Measurements from ENCODE around the gene ZNF639.
"Not testable (repeated sequence)": the region's sequence is repeated elsewhere in the genome, so short reads cannot be mapped to it uniquely, and the experiment has no call there.

Gene ZNF639

GRCh38 chr3:179288845-179289244 is 34.0 kb upstream of the ZNF639 start:
- TF ChIP-seq POLR2A (IDR thresholded peaks at IDR 0.05; ENCODE audit: low read depth, low read length) (no peak), POLR2AphosphoS5 (IDR thresholded peaks at IDR 0.05; ENCODE audit: low read depth, low read length) (no peak), SPI1 (IDR thresholded peaks at IDR 0.05; ENCODE audit: low read depth, low read length) (no peak), PAX5 (IDR thresholded peaks at IDR 0.05; ENCODE audit: insufficient read depth, low read length, severe bottlenecking) (no peak), POU2F2 (IDR thresholded peaks at IDR 0.05; ENCODE audit: low read depth, low read length) (no peak)
- FAIRE-seq (no peak), DNase-seq (ENCODE audit: insufficient read length, low spot score) (no peak)

GRCh38 chr3:179289295-179289694 is 33.5 kb upstream of the ZNF639 start:
- TF ChIP-seq POLR2A (IDR thresholded peaks at IDR 0.05; ENCODE audit: low read depth, low read length) (no peak), POU2F2 (IDR thresholded peaks at IDR 0.05; ENCODE audit: low read depth, low read length) (no peak), PAX5 (IDR thresholded peaks at IDR 0.05; ENCODE audit: insufficient read depth, low read length, severe bottlenecking) (no peak), SPI1 (IDR thresholded peaks at IDR 0.05; ENCODE audit: low read depth, low read length) (no peak), TAF1 (IDR thresholded peaks at IDR 0.05; ENCODE audit: low read depth, low read length) (no peak), POLR2AphosphoS5 (IDR thresholded peaks at IDR 0.05; ENCODE audit: low read depth, low read length) (no peak)

GRCh38 chr3:179292450-179292849 is 30.4 kb upstream of the ZNF639 start:
- FAIRE-seq: no peak
- TF ChIP-seq POU2F2 (IDR thresholded peaks at IDR 0.05; ENCODE audit: low read depth, low read length) (no peak), TAF1 (IDR thresholded peaks at IDR 0.05; ENCODE audit: low read depth, low read length) (no peak), POLR2A (IDR thresholded peaks at IDR 0.05; ENCODE audit: low read depth, low read length) (no peak), SPI1 (IDR thresholded peaks at IDR 0.05; ENCODE audit: low read depth, low read length) (no peak), POLR2AphosphoS5 (IDR thresholded peaks at IDR 0.05; ENCODE audit: low read depth, low read length) (no peak), PAX5 (IDR thresholded peaks at IDR 0.05; ENCODE audit: insufficient read depth, low read length, severe bottlenecking) (no peak)
- DNase-seq (ENCODE audit: insufficient read length, low spot score): no peak

More at GRCh38 chr3:179289295-179289694, 33.5 kb upstream of the ZNF639 start:
- DNase-seq (ENCODE audit: insufficient read length, low spot score) (no peak), FAIRE-seq (no peak)

GRCh38 chr3:179297971-179298725 is 24.7 kb upstream of the ZNF639 start:
- TF ChIP-seq POLR2AphosphoS5 (IDR thresholded peaks at IDR 0.05; ENCODE audit: low read depth, low read length) (no peak), PAX5 (IDR thresholded peaks at IDR 0.05; ENCODE audit: insufficient read depth, low read length, severe bottlenecking) (no peak), POU2F2 (IDR thresholded peaks at IDR 0.05; ENCODE audit: low read depth, low read length) (no peak)
- DNase-seq (ENCODE audit: insufficient read length, low spot score) (no peak), FAIRE-seq (no peak)

GRCh38 chr3:179299316-179299715 is 23.5 kb upstream of the ZNF639 start:
- DNase-seq (ENCODE audit: insufficient read length, low spot score) (no peak), FAIRE-seq (no peak)
- no peak for TF ChIP-seq POLR2AphosphoS5 (IDR thresholded peaks at IDR 0.05; ENCODE audit: low read depth, low read length)
- no peak for TF ChIP-seq PAX5 (IDR thresholded peaks at IDR 0.05; ENCODE audit: insufficient read depth, low read length, severe bottlenecking)
- TF ChIP-seq POLR2A (IDR thresholded peaks at IDR 0.05; ENCODE audit: low read depth, low read length): no peak
- TF ChIP-seq TAF1 (IDR thresholded peaks at IDR 0.05; ENCODE audit: low read depth, low read length): no peak
- no peak for TF ChIP-seq POU2F2 (IDR thresholded peaks at IDR 0.05; ENCODE audit: low read depth, low read length)
- TF ChIP-seq SPI1 (IDR thresholded peaks at IDR 0.05; ENCODE audit: low read depth, low read length): no peak

- TF ChIP-seq SPI1 (IDR thresholded peaks at IDR 0.05; ENCODE audit: low read depth, low read length): no peak
- no peak for TF ChIP-seq TAF1 (IDR thresholded peaks at IDR 0.05; ENCODE audit: low read depth, low read length)
- TF ChIP-seq POLR2A (IDR thresholded peaks at IDR 0.05; ENCODE audit: low read depth, low read length): no peak
- TF ChIP-seq POLR2AphosphoS5 (IDR thresholded peaks at IDR 0.05; ENCODE audit: low read depth, low read length): no peak
- TF ChIP-seq PAX5 (IDR thresholded peaks at IDR 0.05; ENCODE audit: insufficient read depth, low read length, severe bottlenecking): no peak
- TF ChIP-seq POU2F2 (IDR thresholded peaks at IDR 0.05; ENCODE audit: low read depth, low read length): no peak
- FAIRE-seq: peak; percentile 40
- no peak for DNase-seq (ENCODE audit: insufficient read length, low spot score)
These were observed 22.7 kb upstream of the ZNF639 start for GRCh38 chr3:179299999-179300613.

GRCh38 chr3:179301645-179302044 is 21.2 kb upstream of the ZNF639 start:
- DNase-seq (ENCODE audit: insufficient read length, low spot score) (no peak), FAIRE-seq (no peak)
- TF ChIP-seq PAX5 (IDR thresholded peaks at IDR 0.05; ENCODE audit: insufficient read depth, low read length, severe bottlenecking) (no peak), TAF1 (IDR thresholded peaks at IDR 0.05; ENCODE audit: low read depth, low read length) (no peak), POLR2A (IDR thresholded peaks at IDR 0.05; ENCODE audit: low read depth, low read length) (no peak), POU2F2 (IDR thresholded peaks at IDR 0.05; ENCODE audit: low read depth, low read length) (no peak), SPI1 (IDR thresholded peaks at IDR 0.05; ENCODE audit: low read depth, low read length) (no peak), POLR2AphosphoS5 (IDR thresholded peaks at IDR 0.05; ENCODE audit: low read depth, low read length) (no peak)

- no peak for TF ChIP-seq POLR2AphosphoS5 (IDR thresholded peaks at IDR 0.05; ENCODE audit: low read depth, low read length)
- DNase-seq (ENCODE audit: insufficient read length, low spot score) (no peak), FAIRE-seq (no peak)
These were observed 20.7 kb upstream of the ZNF639 start for GRCh38 chr3:179302111-179302510.

GRCh38 chr3:179304605-179305004 is 18.2 kb upstream of the ZNF639 start:
- FAIRE-seq: no peak
- DNase-seq (ENCODE audit: insufficient read length, low spot score): no peak

GRCh38 chr3:179307362-179307761 is 15.5 kb upstream of the ZNF639 start:
- not testable (repeated sequence) for DNase-seq (ENCODE audit: insufficient read length, low spot score); FAIRE-seq

More at GRCh38 chr3:179304605-179305004, 18.2 kb upstream of the ZNF639 start:
- TF ChIP-seq POLR2A (IDR thresholded peaks at IDR 0.05; ENCODE audit: low read depth, low read length) (no peak), POU2F2 (IDR thresholded peaks at IDR 0.05; ENCODE audit: low read depth, low read length) (no peak), PAX5 (IDR thresholded peaks at IDR 0.05; ENCODE audit: insufficient read depth, low read length, severe bottlenecking) (no peak), SPI1 (IDR thresholded peaks at IDR 0.05; ENCODE audit: low read depth, low read length) (no peak), POLR2AphosphoS5 (IDR thresholded peaks at IDR 0.05; ENCODE audit: low read depth, low read length) (no peak), TAF1 (IDR thresholded peaks at IDR 0.05; ENCODE audit: low read depth, low read length) (no peak)
